ENCODE data around the gene SLC17A7.
"Not testable (repeated sequence)": the region's sequence is repeated elsewhere in the genome, so short reads cannot be mapped to it uniquely, and the experiment has no call there.

SLC17A7 gene

GRCh38 chr19:49441210-49441959, at the start of gene SLC17A7:
SLC17A7 (minus strand) TSS chr19:49441527; CDS start chr19:49441379, 148 bp downstream.
- DNase-seq (ENCODE audit: low read depth in 2 of 2) = peak in 1 of 2 donors; percentile 39

GRCh38 chr19:49490287-49491029, 49.1 kb upstream of the SLC17A7 start:
- no peak for DNase-seq (ENCODE audit: low read depth in 2 of 2)

DNA sequence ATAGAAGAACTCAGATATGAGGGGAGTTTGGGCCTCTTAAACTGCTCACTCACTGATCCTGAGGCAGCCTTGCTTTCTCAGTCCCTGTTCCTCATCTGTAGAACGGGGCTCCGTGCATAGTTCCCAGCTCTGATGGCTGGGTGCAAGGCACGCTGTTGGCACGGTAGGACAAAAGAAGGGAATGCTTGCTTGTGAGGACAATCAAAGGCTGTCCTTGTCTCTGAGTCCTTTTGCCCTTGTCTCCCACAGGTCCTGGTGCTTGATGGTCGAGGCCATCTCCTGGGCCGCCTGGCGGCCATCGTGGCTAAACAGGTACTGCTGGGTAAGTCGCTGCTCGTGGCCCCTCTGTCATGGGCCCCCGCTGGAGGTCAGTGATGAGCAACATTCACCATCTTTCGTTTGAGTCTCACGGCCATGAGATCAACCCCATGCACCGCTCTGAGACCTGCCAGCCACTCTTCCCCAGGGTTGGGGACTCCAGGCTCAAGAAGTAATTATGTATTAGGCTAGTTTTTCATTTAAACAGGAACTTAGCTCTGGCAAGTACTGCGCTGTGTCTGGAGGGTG, 48.4 kb upstream of the SLC17A7 start:
- DNase-seq (ENCODE audit: low read depth in 2 of 2) = no peak

GRCh38 chr19:49488863-49489537, 47.7 kb upstream of the SLC17A7 start:
- no peak for DNase-seq (ENCODE audit: low read depth in 2 of 2)

- no peak for DNase-seq (ENCODE audit: low read depth in 2 of 2)
These were observed 46.9 kb upstream of the SLC17A7 start for GRCh38 chr19:49488046-49488862.

GRCh38 chr19:49487277-49488045, 46.1 kb upstream of the SLC17A7 start, which contains the start of gene RPL13A:
RPL13A (plus strand) TSS chr19:49487608; CDS start chr19:49487630, 22 bp downstream.
- DNase-seq (ENCODE audit: low read depth in 2 of 2) = peak; percentile 100

DNA sequence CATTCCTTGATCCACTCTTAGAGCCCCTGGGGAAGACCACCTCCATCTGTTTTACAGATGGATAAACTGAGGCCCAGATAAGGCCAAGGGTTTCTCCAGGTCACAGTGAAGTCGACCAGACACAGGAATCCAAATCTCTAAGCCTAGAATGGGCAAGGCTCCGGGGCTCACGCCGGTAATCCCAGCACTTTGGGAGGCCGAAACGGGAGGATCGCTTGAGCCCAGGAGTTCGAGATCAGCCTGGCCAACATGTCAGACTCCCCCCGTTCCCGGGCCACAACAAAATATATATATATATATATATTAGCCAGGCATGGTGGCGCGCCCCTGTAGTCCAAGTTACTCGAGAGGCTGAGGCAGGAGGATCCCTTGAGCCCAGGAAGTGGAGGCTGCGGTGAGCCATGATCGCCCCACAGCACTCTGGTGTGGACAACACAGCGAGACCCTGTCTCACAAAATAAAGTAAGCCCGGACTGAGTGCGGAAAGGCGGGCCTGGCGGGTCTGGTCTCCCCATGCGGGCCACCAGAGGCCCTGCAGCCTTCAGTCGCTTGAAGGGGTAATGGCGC, 45.5 kb upstream of the SLC17A7 start:
- DNase-seq (ENCODE audit: low read depth in 2 of 2) = no peak

GRCh38 chr19:49486232-49486631, 44.9 kb upstream of the SLC17A7 start:
- DNase-seq (ENCODE audit: low read depth in 2 of 2) = no peak

DNA sequence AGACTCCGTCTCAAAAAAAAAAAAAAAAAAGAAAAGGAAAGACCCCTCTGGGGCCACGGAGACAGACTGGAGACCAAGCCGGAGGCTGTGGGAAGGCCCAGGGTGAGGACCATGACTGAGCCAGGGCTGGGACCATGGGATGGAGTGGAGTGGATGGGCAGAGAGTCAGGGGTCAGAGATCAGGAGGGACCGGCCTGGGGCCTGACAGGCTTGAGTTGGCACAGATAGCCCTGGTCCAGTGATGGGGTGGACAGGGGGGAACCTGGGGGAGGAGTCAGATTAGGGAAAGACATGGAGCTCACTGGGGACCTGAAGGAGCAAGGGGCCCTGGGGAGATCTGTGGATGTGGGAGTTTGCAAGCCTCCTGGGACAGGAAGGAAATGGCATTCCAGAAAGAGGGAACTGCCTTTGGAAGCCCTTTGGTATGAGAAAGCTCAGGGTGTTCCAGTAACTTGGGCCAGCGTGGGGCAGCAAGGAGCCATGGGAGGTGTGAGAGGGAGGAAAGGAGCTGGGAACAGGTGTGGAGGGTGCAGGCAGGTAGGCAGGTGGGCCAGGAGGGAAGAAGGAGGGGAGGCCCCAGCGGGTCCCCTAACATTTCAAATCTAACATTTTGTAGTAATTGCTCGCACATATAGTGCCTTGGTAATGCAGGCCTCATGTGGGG, 39.8 kb upstream of the SLC17A7 start:
- DNase-seq (ENCODE audit: low read depth in 2 of 2) = no peak

- DNase-seq (ENCODE audit: low read depth in 2 of 2) = no peak
These were observed 38.8 kb upstream of the SLC17A7 start for GRCh38 chr19:49479975-49480628.

DNA sequence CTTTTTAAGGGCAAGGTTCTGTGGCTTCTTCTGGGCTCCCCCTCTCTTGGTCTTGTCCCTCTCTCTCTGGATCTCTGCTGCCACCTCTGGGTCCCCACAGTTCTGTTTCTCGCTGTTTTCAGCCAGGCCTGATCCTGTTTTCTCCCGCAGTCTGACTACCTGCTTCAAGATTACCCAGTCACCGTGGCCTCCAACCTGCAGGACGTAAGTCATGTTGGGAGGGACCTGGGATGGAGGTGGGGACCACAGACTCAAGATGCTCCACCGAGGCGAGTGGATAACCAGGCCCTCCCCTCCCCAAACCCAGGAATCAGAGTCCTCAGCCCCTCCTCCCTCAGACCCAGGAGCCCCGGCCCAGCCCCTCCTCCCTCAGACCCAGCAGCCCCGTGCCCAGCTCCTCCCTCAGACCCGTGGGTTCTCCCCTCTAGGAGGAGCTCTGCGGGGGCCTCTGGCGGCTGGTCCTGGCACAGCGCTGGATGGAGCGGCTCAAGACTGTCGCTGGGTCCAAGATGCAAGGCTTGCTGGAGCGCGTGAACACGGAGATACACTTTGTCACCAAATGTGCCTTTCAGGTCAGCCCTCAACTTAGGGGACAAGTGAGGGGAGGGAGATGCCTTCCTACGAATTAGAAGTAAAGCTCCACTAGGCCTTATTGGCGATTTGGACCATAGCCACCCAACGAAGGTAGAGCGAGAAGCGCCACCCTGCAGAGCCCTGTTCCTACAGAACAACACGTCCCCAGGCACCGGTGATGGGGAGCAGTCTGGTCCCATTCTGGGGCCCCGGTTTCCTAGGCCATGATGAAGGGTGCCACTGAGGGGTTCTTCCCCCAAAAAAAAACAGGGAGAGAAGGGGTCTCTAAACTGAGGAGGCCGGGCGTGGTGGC, 34.9 kb upstream of the SLC17A7 start:
- DNase-seq (ENCODE audit: low read depth in 2 of 2) = peak; percentile 74 to 76

DNA sequence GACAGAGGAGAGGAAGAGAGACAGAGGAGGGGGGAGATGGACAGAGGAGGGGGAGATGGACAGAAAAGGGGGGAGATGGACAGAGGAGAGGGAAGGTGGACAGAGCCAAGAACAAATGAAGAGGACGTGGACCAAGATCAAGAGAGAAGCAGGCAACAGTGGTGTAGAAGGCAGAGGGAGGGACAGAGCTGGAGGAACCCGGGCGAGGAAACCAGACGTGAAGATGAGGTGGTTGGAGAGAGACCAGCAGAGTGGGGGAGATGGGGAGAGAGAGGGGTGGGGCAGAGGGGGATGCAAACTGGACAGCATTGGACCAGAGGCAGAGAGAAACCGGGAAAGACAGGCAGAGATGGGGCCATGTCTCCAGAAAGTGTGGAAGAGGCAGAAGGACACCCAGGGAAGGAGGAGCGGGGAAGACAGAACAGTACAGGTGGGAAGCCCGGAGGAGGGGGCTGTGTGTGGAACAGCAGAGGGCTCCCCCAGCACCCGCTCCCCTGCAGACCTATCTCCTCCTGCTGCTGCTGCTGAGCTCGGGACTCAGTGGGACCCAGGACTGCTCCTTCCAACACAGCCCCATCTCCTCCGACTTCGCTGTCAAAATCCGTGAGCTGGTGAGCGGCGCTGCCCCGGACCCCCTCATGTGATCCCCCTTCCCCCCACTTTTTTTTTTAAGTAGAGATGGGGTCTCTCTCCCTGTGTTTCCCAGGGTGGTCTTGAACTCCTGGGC, 34.0 kb upstream of the SLC17A7 start:
- DNase-seq (ENCODE audit: low read depth in 2 of 2) = no peak

DNA sequence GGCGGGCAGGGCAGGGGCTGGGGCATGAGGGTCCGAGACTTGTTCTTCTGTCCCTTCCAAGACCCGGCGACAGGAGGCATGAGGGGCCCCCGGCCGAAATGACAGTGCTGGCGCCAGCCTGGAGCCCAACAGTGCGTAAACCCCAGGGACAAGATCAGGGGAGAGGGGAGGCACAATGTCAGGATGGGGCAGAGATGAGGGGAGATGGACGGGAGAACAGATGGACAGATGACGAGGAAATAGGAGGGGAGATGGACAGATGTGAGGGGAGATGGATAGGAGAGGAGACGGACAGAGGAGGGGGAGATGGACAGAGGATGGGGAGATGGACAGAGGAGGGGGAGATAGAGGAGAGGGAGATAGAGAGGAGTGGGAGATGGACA, 33.2 kb upstream of the SLC17A7 start:
- no peak for DNase-seq (ENCODE audit: low read depth in 2 of 2)

DNA sequence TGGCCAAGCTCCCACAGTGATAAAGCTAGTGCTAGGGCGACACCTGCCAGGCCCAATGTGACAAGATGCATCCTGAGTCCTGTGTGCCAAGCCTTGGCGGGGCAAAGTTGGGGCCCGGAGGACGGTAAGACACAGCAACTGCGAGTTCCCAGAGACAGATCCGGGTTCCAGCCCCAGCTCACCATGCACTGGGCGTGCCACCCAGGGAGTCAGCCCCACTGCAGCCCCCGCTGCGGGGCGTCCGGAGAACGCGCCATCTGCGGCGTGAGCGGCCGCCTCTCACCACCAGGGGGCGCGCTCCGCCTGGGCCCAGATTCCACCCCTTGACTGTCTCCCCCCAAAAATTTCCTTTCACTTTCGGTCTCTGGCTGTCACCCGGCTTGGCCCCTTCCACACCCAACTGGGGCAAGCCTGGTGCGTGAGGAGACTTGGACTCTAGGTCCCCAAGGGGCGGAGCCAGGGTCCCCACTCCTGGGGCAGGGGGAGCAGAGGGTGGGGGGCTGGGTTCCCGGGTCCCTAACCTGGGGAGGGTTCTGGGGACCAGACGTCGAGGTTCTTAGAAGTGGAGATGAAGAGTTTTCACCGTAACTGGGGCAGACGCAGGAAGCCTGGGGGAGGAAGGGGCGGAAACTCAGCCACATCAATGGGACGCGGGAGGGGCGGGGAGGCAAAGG, 32.7 kb upstream of the SLC17A7 start, which contains the start of gene FLT3LG:
TSS of gene FLT3LG (plus strand) at position 348 of the 674 bp plus-strand sequence. CDS start 425 bp downstream, outside the sequence.
- peak; percentile 82 to 85 for DNase-seq (ENCODE audit: low read depth in 2 of 2)

GRCh38 chr19:49473501-49473867, 32.2 kb upstream of the SLC17A7 start:
- not testable (repeated sequence) for DNase-seq (ENCODE audit: low read depth in 2 of 2)

DNA sequence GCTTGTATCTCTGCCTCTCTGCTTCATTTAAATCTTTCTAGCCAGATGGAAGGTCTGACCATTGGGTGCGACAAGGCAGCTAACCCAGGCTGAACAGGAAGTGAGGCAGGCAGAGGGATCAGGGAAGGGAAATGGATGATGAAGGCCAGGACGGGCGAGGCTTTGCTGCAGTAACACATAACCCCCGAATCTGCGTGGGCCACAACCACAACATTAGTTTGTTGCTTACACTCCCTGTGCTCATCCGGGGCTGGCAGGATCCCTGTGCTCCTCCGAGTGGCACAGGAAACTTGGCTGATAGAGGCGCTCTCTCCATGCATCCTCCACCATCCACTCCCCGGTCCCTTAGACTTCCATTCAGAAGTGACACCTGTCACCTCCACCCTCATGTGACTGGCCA, 31.6 kb upstream of the SLC17A7 start:
- no peak for DNase-seq (ENCODE audit: low read depth in 2 of 2)

DNA sequence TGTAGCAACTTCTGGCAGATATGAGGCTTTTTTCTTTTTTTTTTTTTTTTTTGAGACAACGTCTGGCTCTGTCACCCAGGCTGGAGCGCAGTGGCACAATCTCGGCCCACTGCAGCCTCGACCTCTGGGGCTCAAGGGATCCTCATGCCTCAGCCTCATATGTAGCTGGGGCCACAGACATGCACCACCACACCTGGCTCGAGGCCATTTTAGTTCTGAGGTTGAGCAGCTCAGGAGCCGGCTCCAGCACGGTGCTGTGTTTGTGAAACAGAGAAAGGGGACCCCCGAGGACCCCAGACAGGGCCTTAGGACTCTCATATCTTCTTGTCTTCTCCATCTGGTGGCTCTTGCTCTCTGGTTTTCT, 29.3 kb upstream of the SLC17A7 start:
- DNase-seq (ENCODE audit: low read depth in 2 of 2) = no peak
